ENCODE results near the gene CCNT1. TPM values are rescaled to one million over a fixed set of nuclear protein-coding genes. Genes with fewer than 3 reads are reported as not detected.

CCNT1 gene
- total and polyA plus RNA-seq, 10 of the 15 experiments (the other 5 are each of a cell fraction or from before 2014, with no cell fraction given), result 6.3 to 37.3 (median 20.0) TPM

DNA sequence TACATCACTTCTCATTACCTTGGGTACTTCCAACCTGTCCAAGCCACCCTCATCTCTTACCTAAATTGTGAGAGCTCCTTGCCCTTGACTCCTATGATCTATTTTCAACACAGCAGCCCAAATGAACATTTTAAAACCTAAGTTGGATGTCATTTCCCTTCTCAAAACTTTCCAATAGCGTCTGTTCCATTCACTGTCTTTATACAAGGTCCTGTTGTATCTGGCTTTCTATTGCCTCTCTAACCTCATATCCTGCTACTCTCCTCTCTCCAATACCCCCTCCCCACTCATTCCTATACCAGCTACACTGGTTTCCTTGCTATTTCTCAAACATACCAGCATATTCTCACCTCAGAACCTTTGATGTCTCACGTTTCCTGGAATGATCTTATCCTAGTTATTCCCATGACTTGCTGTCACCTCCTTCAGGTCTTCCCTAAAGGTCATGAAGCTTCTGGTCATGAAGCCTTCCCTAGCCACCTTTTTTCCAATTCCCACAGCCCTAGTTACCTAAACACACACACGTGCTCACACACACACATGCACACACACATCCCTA is 30.4 kb downstream of the CCNT1 start:
- no peak for FAIRE-seq
- in situ Hi-C loops (cut with MboI), result no loop called here

More for the DNA sequence above, 30.4 kb downstream of the CCNT1 start:
- DNase-seq (ENCODE audit: low read depth, low spot score), result no peak
- Histone ChIP-seq H3K9me3 (replicated peaks; ENCODE audit: control insufficient read depth, insufficient read depth, low read length) (no peaks in the 10 kb centered on the region), H3K27ac (ENCODE audit: control insufficient read depth, insufficient read depth) (no peak overlapping the region), H3K36me3 (ENCODE audit: control insufficient read depth in 2 of 2, insufficient read depth in 2 of 2, low read length in 1 of 2) (peaks cover 0 to 4% of the 10 kb centered on the region in 2 experiments; a peak in 2 of 4 replicates), H3K27me3 (replicated peaks in 1 of 2; ENCODE audit: control insufficient read depth in 2 of 2, insufficient read depth in 2 of 2, low read length in 1 of 2) (no peaks in the 10 kb centered on the region), H3K4me2 (ENCODE audit: control insufficient read depth, insufficient read depth) (no peak overlapping the region), H3K79me2 (ENCODE audit: control insufficient read depth, insufficient read depth, low read length) (peaks cover 9% of the 10 kb centered on the region), H3K9ac (ENCODE audit: control insufficient read depth, insufficient read depth, low read length) (no peak overlapping the region), H3K4me3 (no peak overlapping the region), H3K4me1 (ENCODE audit: control insufficient read depth, insufficient read depth, low read length) (no peaks in the 10 kb centered on the region), H4K20me1 (ENCODE audit: control insufficient read depth, insufficient read depth) (no peaks in the 10 kb centered on the region), H2AFZ (ENCODE audit: control insufficient read depth, low read depth, low read length) (no peak overlapping the region)
- ChIA-PET RAD21 (ENCODE audit: unreplicated experiment) (interaction anchor here (0.6 kb wide), 1 partner anchor 1826 kb away, joined by 3 read pairs; no protein-coding TSS in a partner anchor), SMC1A (ENCODE audit: uncharacterized antibody, unreplicated experiment) (no interaction called here), CTCF (no interaction called here), POLR2A (interaction anchor here (0.6 kb wide), 1 partner anchor 391 kb away, joined by 5 read pairs; no protein-coding TSS in a partner anchor)
- intact Hi-C loops (cut with micrococcal nuclease; ENCODE audit: unreplicated experiment), result no loop called here
- WGBS (ENCODE audit: insufficient coverage, insufficient replicate concordance, low lambda C conversion rate, missing lambda C conversion rate), result 50% methylated on average over 3 of the region's 3 CpGs
- no peak for ATAC-seq
- TF ChIP-seq RELA (IDR thresholded peaks at IDR 0.05; ENCODE audit: borderline replicate concordance, partially characterized antibody), result no peak
- TF ChIP-seq, protein P1, sequence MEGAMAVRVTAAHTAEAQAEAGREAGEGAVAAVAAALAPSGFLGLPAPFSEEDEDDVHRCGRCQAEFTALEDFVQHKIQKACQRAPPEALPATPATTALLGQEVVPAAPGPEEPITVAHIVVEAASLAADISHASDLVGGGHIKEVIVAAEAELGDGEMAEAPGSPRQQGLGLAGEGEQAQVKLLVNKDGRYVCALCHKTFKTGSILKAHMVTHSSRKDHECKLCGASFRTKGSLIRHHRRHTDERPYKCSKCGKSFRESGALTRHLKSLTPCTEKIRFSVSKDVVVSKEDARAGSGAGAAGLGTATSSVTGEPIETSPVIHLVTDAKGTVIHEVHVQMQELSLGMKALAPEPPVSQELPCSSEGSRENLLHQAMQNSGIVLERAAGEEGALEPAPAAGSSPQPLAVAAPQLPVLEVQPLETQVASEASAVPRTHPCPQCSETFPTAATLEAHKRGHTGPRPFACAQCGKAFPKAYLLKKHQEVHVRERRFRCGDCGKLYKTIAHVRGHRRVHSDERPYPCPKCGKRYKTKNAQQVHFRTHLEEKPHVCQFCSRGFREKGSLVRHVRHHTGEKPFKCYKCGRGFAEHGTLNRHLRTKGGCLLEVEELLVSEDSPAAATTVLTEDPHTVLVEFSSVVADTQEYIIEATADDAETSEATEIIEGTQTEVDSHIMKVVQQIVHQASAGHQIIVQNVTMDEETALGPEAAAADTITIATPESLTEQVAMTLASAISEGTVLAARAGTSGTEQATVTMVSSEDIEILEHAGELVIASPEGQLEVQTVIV (IDR thresholded peaks at IDR 0.05; ENCODE audit: borderline replicate concordance, partially characterized antibody), result no peak
- no peak for TF ChIP-seq EED (IDR thresholded peaks at IDR 0.05; ENCODE audit: low read depth)
- TF ChIP-seq POLR2AphosphoS5 (IDR thresholded peaks at IDR 0.05; ENCODE audit: low read length), result peak; percentile 29; the same call in 1 of the 2 replicates
- TF ChIP-seq RUNX3 (IDR thresholded peaks at IDR 0.05; ENCODE audit: low read length), result no peak
- no TSS peak for BruUV-seq (replicated peaks)
